A549 (cell line): ENCODE results near the gene TFPI2. TPM values are rescaled to one million over a fixed set of nuclear protein-coding genes. Genes with fewer than 3 reads are reported as not detected.

Experiments
- ATAC-seq, 2 experiments: fragments of 200-7000 bp in 1 of 2; fragments of >200 bp in 1 of 2; cut with Nextera tagmentation in 1 of 2; cut with Tn5 transposase in 1 of 2; 3 replicates each; pipeline versions ENCODE4 v1.8.0 to v1.9.1; 2018 to 2020; ENCODE audit warnings: mild to moderate bottlenecking in 1 of 2, moderate library complexity in 1 of 2
- CTCF ChIA-PET: fragments of 300-600 bp; sonication (Branson Sonifier 250); formaldehyde crosslinking; extraction: SDS; loops from one replicate; lab custom pipeline; 2021; ENCODE audit warnings: antibody characterized with exemption, inconsistent platforms; lab: Yijun Ruan, JAX
- POLR2A ChIA-PET: fragments of 350-600 bp; formaldehyde crosslinking; extraction: SDS; loops from one replicate; lab custom pipeline; 2021; ENCODE audit warnings: antibody characterized with exemption, inconsistent platforms; lab: Yijun Ruan, JAX
- DNase-seq, 2 experiments: peaks; one replicate each; pipeline versions ENCODE4 v3.0.0 to v3.0.0-alpha.2; 2011 to 2016; ENCODE audit warnings: low read depth in 1 of 2, low spot score in 1 of 2
- FAIRE-seq: peaks from 2 replicates; lab custom pipeline; 2011; peaks lifted over from hg19 to GRCh38; lab: Jason Lieb, UNC
- H3K27ac ChIP-seq, 2 experiments: fragments of >200 bp; sonication (Bioruptor Twin); formaldehyde crosslinking; 3 replicates each; pipeline ENCODE4 v1.5.1; 2016 to 2017
- H3K4me1 ChIP-seq: fragments of >200 bp; sonication (Bioruptor Twin); formaldehyde crosslinking; 3 replicates; pipeline ENCODE4 v1.6.1; 2016
- H3K4me2 ChIP-seq: fragments of >200 bp; sonication (Bioruptor Twin); formaldehyde crosslinking; 3 replicates; pipeline ENCODE4 v1.6.1; 2016
- H3K4me3 ChIP-seq: fragments of >200 bp; sonication (Bioruptor Twin); formaldehyde crosslinking; 3 replicates; pipeline ENCODE4 v1.5.1; 2016
- H3K9me3 ChIP-seq: fragments of >200 bp; sonication (Bioruptor Twin); formaldehyde crosslinking; 3 replicates; pipeline ENCODE4 v1.6.1; 2016
- CBX2 ChIP-seq: fragments of 200-600 bp; sonication (generic); IDR thresholded peaks from 2 replicates; pipeline ENCODE4 v1.6.1; 2016; ENCODE audit warnings: low read depth, mild to moderate bottlenecking, borderline replicate concordance
- EHF ChIP-seq: fragments of 250-450 bp; sonication (Bioruptor Pico); IDR thresholded peaks from 2 replicates; pipeline ENCODE4 v1.5.0; 2020; ENCODE audit warnings: mild to moderate bottlenecking
- FOSL2 ChIP-seq, 2 experiments: fragments of 450-650 bp in 1 of 2; fragments of >200 bp in 1 of 2; sonication (Bioruptor Twin) in 1 of 2; formaldehyde crosslinking; IDR thresholded peaks; 2 replicates each; pipeline versions ENCODE4 v1.5.0 to v1.6.1; 2016 to 2020; ENCODE audit warnings: mild to moderate bottlenecking in 1 of 2, moderate library complexity in 1 of 2
- FOXS1 ChIP-seq: fragments of 250-450 bp; sonication (Bioruptor Pico); IDR thresholded peaks from 2 replicates; pipeline ENCODE4 v1.5.0; 2020; ENCODE audit warnings: mild to moderate bottlenecking, moderate library complexity
- GATA3 ChIP-seq: IDR thresholded peaks from 2 replicates; pipeline ENCODE4 v1.6.1; 2012; ENCODE audit warnings: borderline replicate concordance
- HEYL ChIP-seq: fragments of 250-450 bp; sonication (Bioruptor Pico); IDR thresholded peaks from 2 replicates; pipeline ENCODE4 v1.8.0; 2021; ENCODE audit warnings: mild to moderate bottlenecking, moderate library complexity
- HMGXB4 ChIP-seq: fragments of 250-450 bp; sonication (Bioruptor Pico); IDR thresholded peaks from 2 replicates; pipeline ENCODE4 v1.5.0; 2021; ENCODE audit warnings: mild to moderate bottlenecking, moderate library complexity, borderline replicate concordance
- HOXA7 ChIP-seq: fragments of 250-450 bp; sonication (Bioruptor Pico); IDR thresholded peaks from 2 replicates; pipeline ENCODE4 v1.5.0; 2020; ENCODE audit warnings: mild to moderate bottlenecking, moderate library complexity
- HOXB5 ChIP-seq: fragments of 250-450 bp; sonication (Bioruptor Pico); IDR thresholded peaks from 2 replicates; pipeline ENCODE4 v1.5.0; 2020; ENCODE audit warnings: mild to moderate bottlenecking, moderate library complexity
- JUNB ChIP-seq: fragments of >200 bp; sonication (Bioruptor Twin); formaldehyde crosslinking; IDR thresholded peaks from 2 replicates; pipeline ENCODE4 v1.6.1; 2016
- KDM1A ChIP-seq: fragments of 200-600 bp; sonication (generic); IDR thresholded peaks from 2 replicates; pipeline ENCODE4 v1.6.1; 2016; ENCODE audit warnings: low read depth, mild to moderate bottlenecking
- KDM5A ChIP-seq: fragments of 200-600 bp; sonication (generic); IDR thresholded peaks from 2 replicates; pipeline ENCODE4 v1.6.1; 2016; ENCODE audit warnings: antibody characterized with exemption, mild to moderate bottlenecking
- MAFK ChIP-seq: fragments of 450-650 bp; IDR thresholded peaks from 2 replicates; pipeline ENCODE4 v1.6.1; 2014; ENCODE audit not compliant: partially characterized antibody
- MAZ ChIP-seq: fragments of 150-350 bp; IDR thresholded peaks from 2 replicates; pipeline ENCODE4 v1.6.1; 2014; ENCODE audit warnings: antibody characterized with exemption, low read depth, low read length, borderline replicate concordance
- MYC ChIP-seq: IDR thresholded peaks from 2 replicates; pipeline ENCODE4 v1.6.1; 2012; ENCODE audit warnings: mild to moderate bottlenecking, inconsistent platforms, low read length, improper control_type of control experiment, borderline replicate concordance
- NFE2L2 ChIP-seq: fragments of 150-350 bp; conservative IDR thresholded peaks from 2 replicates; pipeline ENCODE4 v1.6.1; 2014; ENCODE audit warnings: low read length
- PHF8 ChIP-seq: fragments of 200-600 bp; sonication (generic); IDR thresholded peaks from 2 replicates; pipeline ENCODE4 v1.6.1; 2016; ENCODE audit warnings: low read depth, mild to moderate bottlenecking, antibody characterized with exemption, moderate library complexity, borderline replicate concordance
- RCOR1 ChIP-seq: fragments of 150-350 bp; IDR thresholded peaks from 2 replicates; pipeline ENCODE4 v1.6.1; 2014; ENCODE audit warnings: antibody characterized with exemption, low read length, low read depth
- RNF2 ChIP-seq: fragments of 200-600 bp; sonication (generic); IDR thresholded peaks from 2 replicates; pipeline ENCODE4 v1.6.1; 2016; ENCODE audit warnings: low read depth, mild to moderate bottlenecking, antibody characterized with exemption, moderate library complexity, borderline replicate concordance
- ZFP36 ChIP-seq: fragments of 450-650 bp; IDR thresholded peaks from 2 replicates; pipeline ENCODE4 v1.6.1; 2014; ENCODE audit warnings: borderline replicate concordance; ENCODE audit not compliant: partially characterized antibody
- ZNF302 ChIP-seq: fragments of 250-450 bp; sonication (Bioruptor Pico); IDR thresholded peaks from 2 replicates; pipeline ENCODE4 v1.9.0; 2021; ENCODE audit warnings: inconsistent platforms, mild to moderate bottlenecking, moderate library complexity
- WGBS: methylation state at CpG from one replicate; pipeline ENCODE4 v1.1.6; 2017; ENCODE audit errors: missing lambda C conversion rate; 5-methylcytosine and 5-hydroxymethylcytosine counted together
- polyA plus RNA-seq, 4 experiments: library from polyadenylated mRNA; depleted of rRNA in 3 of 4; stranded (reverse); fragments of >200 nt; fragmentation: RNase III in 1 of 4; extraction: RNeasy Plus Mini Kit Qiagen cat#74134 plus additional on column Dnase treatment in 1 of 4; gene quantifications; 2 replicates in 3 of 4; 3 replicates in 1 of 4; pipeline ENCODE4 v1.2.3, GENCODE V29; 2011 to 2017
- TF ChIP-seq, protein P1 (sequence below): IDR thresholded peaks from 2 replicates; pipeline ENCODE4 v1.6.1; 2012
- TF ChIP-seq, protein P2 (sequence below): IDR thresholded peaks from 2 replicates; pipeline ENCODE4 v1.6.1; 2012; ENCODE audit warnings: low read depth, borderline replicate concordance
- TF ChIP-seq, protein P3 (sequence below): fragments of >200 bp; sonication (Bioruptor Twin); formaldehyde crosslinking; IDR thresholded peaks from 2 replicates; pipeline ENCODE4 v1.6.1; 2016

TFPI2 gene
- polyA plus RNA-seq, 2 of the 4 experiments (the other 2 are of a cell fraction), result 156 to 172 TPM

DNA sequence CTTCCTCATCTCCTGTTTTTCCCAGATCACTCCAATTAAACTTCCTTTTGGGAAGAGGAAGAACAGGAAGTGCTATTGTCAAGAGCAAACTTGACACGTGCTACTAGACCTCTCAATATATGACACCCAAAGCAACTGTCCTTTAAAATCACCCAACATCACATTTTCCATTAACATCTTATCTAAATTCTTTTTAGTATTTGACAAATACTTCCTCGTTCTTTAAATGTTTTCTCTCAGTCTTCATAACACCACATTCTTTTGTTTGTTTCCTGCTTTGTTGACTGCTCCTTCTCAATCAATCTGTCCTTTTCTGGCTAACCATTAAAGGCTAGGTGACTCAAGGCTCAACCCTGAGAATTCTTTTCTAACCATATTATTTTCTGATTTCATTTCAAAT is 7.1 kb upstream of the TFPI2 start:
- Histone ChIP-seq H3K4me2 (peak overlapping the region; percentile 21), H3K27ac (peak overlapping the region in 1 of 2 experiments; percentile 48; a peak in 2 of 6 replicates), H3K9me3 (no peaks in the 10 kb centered on the region), H3K4me1 (peaks cover 23% of the 10 kb centered on the region), H3K4me3 (no peak overlapping the region)
- POLR2A ChIA-PET, result interaction anchor here (0.6 kb wide), 1 partner anchor 13 kb away, joined by 3 read pairs; no protein-coding TSS in a partner anchor
- TF ChIP-seq FOXS1 (CRISPR knock-in tag), result peak; percentile 61; the same call in 1 of the 2 replicates
- peak; percentile 91; the same call in 1 of the 2 replicates for TF ChIP-seq ZNF302 (CRISPR knock-in tag)
- no peak for TF ChIP-seq PHF8
- TF ChIP-seq, protein P1, sequence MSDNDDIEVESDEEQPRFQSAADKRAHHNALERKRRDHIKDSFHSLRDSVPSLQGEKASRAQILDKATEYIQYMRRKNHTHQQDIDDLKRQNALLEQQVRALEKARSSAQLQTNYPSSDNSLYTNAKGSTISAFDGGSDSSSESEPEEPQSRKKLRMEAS, result peak; percentile 18; the same call in 1 of the 2 replicates
- TF ChIP-seq HOXB5 (CRISPR knock-in tag), result 0 out of 2 replicates have a peak, but pooled peaks have one; percentile 50
- peak; percentile 74 for TF ChIP-seq EHF (CRISPR knock-in tag)
- no peak for TF ChIP-seq ZFP36
- TF ChIP-seq GATA3, result 0 out of 2 replicates have a peak, but pooled peaks have one; percentile 14
- TF ChIP-seq, protein P2, sequence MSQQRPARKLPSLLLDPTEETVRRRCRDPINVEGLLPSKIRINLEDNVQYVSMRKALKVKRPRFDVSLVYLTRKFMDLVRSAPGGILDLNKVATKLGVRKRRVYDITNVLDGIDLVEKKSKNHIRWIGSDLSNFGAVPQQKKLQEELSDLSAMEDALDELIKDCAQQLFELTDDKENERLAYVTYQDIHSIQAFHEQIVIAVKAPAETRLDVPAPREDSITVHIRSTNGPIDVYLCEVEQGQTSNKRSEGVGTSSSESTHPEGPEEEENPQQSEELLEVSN, result peak; percentile 26; the same call in 1 of the 2 replicates
- 20% methylated on average over 2 of the region's 2 CpGs for WGBS
- CTCF ChIA-PET, result interaction anchor here (1.8 kb wide), 1 partner anchor 189 kb away, joined by 11 read pairs; no protein-coding TSS in a partner anchor
- peak in 1 of 2 experiments; percentile 80; a peak in 3 of 6 replicates for ATAC-seq
- FAIRE-seq, result peak; percentile 23
- peak in 1 of 2 experiments; percentile 59 for DNase-seq

DNA sequence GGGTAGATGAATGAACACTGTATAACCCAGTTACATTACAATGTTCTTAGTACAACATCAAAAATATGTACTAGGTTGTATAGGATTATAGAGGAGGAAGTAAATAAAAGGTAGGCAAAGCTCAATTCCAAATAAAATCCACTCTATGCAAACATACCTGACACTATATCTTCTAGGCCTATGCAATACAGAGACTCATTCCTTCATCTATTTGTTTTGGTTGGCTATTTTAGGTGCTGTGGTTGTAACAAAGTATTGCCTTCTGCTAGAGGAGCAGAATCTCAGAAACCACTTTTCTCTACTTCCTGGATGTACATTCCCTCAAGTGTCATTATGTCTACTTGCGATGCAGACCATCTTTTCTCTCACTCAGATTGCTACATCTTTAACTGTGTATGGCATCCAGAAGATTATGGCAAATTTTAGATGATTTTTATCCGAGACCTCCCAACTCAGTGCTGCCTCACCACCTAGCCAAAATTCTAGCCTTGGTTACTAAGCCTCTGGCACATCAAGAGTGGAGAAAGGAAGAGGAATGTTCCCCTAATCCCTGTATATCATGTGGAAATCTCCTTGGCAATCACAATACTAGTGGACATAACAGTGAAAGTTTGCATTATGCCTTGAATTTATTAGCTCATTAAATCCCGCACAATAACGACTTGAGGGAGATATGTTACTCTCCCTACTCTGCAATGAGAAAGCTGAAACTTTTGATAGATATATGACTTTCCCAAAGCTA is 5.5 kb upstream of the TFPI2 start:
- Histone ChIP-seq H3K4me1 (peaks cover 34% of the 10 kb centered on the region), H3K4me3 (no peak overlapping the region), H3K4me2 (no peak overlapping the region), H3K27ac (no peak overlapping the region), H3K9me3 (no peaks in the 10 kb centered on the region)
- DNase-seq (no peak), FAIRE-seq (peak; percentile 70), ATAC-seq (no peak)
- TF ChIP-seq MAZ (no peak), KDM1A (no peak), MAFK (no peak), GATA3 (no peak), RCOR1 (no peak), HOXA7 (no peak), HMGXB4 (no peak), EHF (CRISPR knock-in tag) (no peak), NFE2L2 (no peak), CBX2 (no peak), FOXS1 (CRISPR knock-in tag) (no peak), MYC (no peak), KDM5A (no peak), JUNB (no peak), HEYL (CRISPR knock-in tag) (no peak), FOSL2 (IDR thresholded peaks at IDR 0.05) (no peak), FOSL2 (CRISPR knock-in tag; IDR thresholded peaks at IDR 0.05) (no peak), RNF2 (no peak)
- TF ChIP-seq, protein P2, result no peak
- TF ChIP-seq, protein P3, sequence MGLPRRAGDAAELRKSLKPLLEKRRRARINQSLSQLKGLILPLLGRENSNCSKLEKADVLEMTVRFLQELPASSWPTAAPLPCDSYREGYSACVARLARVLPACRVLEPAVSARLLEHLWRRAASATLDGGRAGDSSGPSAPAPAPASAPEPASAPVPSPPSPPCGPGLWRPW, result no peak
- ChIA-PET CTCF (interaction anchor here (0.8 to 1.8 kb wide), 7 partner anchors 10 to 274 kb away, joined by 3 to 11 read pairs (median 4); partner anchors contain the start of gene GNGT1), POLR2A (no interaction called here)
- 92% methylated on average over 4 of the region's 4 CpGs for WGBS
